NOMO-1 (cell line): ENCODE data around the gene SPTB.

Experiments
- DNase-seq, 2 experiments: peaks; one replicate each; lab custom pipeline; 2025; ENCODE audit not compliant: unreplicated experiment in 2 of 2; lab: John Stamatoyannopoulos, UW

SPTB gene

GRCh38 chr14:64795211-64795610 is 84.5 kb downstream of the SPTB start:
- no peak for DNase-seq

- DNase-seq, result no peak
Observed at GRCh38 chr14:64792871-64793560, 86.7 kb downstream of the SPTB start.

GRCh38 chr14:64792231-64792630 is 87.5 kb downstream of the SPTB start:
- no peak for DNase-seq

- no peak for DNase-seq
Observed at GRCh38 chr14:64790478-64790877, 89.2 kb downstream of the SPTB start.

GRCh38 chr14:64789696-64790095 is 90.0 kb downstream of the SPTB start:
- no peak for DNase-seq

- no peak for DNase-seq
Observed at GRCh38 chr14:64788706-64789105, 91.0 kb downstream of the SPTB start.

- DNase-seq, result no peak
Observed at GRCh38 chr14:64787619-64788018, 92.1 kb downstream of the SPTB start.

GRCh38 chr14:64786296-64787149 is 93.2 kb downstream of the SPTB start:
- no peak for DNase-seq

GRCh38 chr14:64784006-64784405 is 95.7 kb downstream of the SPTB start:
- DNase-seq, result no peak

GRCh38 chr14:64782196-64782595 is 97.5 kb downstream of the SPTB start:
- no peak for DNase-seq

GRCh38 chr14:64779472-64779871 is 100.2 kb downstream of the SPTB start:
- DNase-seq, result no peak

- no peak for DNase-seq
Observed at GRCh38 chr14:64778104-64778754, 101.5 kb downstream of the SPTB start.

GRCh38 chr14:64777461-64777860 is 102.2 kb downstream of the SPTB start:
- DNase-seq, result no peak

GRCh38 chr14:64775081-64775777 is 104.5 kb downstream of the SPTB start:
- DNase-seq, result no peak

GRCh38 chr14:64774272-64774671 is 105.4 kb downstream of the SPTB start:
- DNase-seq, result no peak

GRCh38 chr14:64773577-64773976 is 106.1 kb downstream of the SPTB start:
- DNase-seq, result no peak

GRCh38 chr14:64773046-64773445 is 106.7 kb downstream of the SPTB start:
- no peak for DNase-seq

- no peak for DNase-seq
Observed at GRCh38 chr14:64772397-64772950, 107.2 kb downstream of the SPTB start.

GRCh38 chr14:64771161-64771560 is 108.5 kb downstream of the SPTB start:
- DNase-seq, result no peak

- no peak for DNase-seq
Observed at GRCh38 chr14:64770751-64771150, 109.0 kb downstream of the SPTB start.
